Adipocyte (in vitro differentiated cells): ENCODE results near the gene GPR50.

Source experiments
- DNase-seq: peaks from one replicate; pipeline ENCODE4 v3.0.0-alpha.2; 2015; ENCODE audit warnings: low read depth
- H3K27me3 ChIP-seq: replicated peaks from 2 replicates; pipeline ENCODE4 v1.7.0; 2013; ENCODE audit warnings: mild to moderate bottlenecking, low read length, moderate library complexity; ENCODE audit not compliant: control insufficient read depth, insufficient read depth
- H3K36me3 ChIP-seq: 2 replicates; pipeline ENCODE4 v1.7.0; 2013; ENCODE audit warnings: low read length, mild to moderate bottlenecking, moderate library complexity; ENCODE audit not compliant: control insufficient read depth, insufficient read depth, severe bottlenecking
- H3K4me1 ChIP-seq: 2 replicates; pipeline ENCODE4 v1.7.0; 2013; ENCODE audit warnings: mild to moderate bottlenecking, low read length, moderate library complexity; ENCODE audit not compliant: control insufficient read depth, insufficient read depth
- H3K4me3 ChIP-seq: 2 replicates; pipeline ENCODE4 v1.7.0; 2013; ENCODE audit warnings: mild to moderate bottlenecking, low read length, moderate library complexity
- H3K9ac ChIP-seq: 2 replicates; pipeline ENCODE4 v1.7.0; 2013; ENCODE audit warnings: mild to moderate bottlenecking, low read length, moderate library complexity
- H3K9me3 ChIP-seq: 2 replicates; pipeline ENCODE4 v1.7.0; 2013; ENCODE audit warnings: mild to moderate bottlenecking, low read length, moderate library complexity; ENCODE audit not compliant: control insufficient read depth

Gene GPR50

GRCh38 chrX:151176231-151176750, at the start of gene GPR50:
TSS of gene GPR50 (plus strand) at chrX:151176584. CDS start at chrX:151176722, 138 bp downstream.
- no peaks in the 10 kb centered on the region for H3K4me1 ChIP-seq
- no peaks in the 10 kb centered on the region for H3K36me3 ChIP-seq
- H3K27me3 ChIP-seq: peaks cover 12% of the 10 kb centered on the region
- peaks cover 5% of the 10 kb centered on the region for H3K9me3 ChIP-seq
- DNase-seq: no peak
- no peak within 1 kb of the TSS for H3K4me3 ChIP-seq
- H3K9ac ChIP-seq: no peak within 1 kb of the TSS

GRCh38 chrX:151132531-151132930, 43.9 kb upstream of the GPR50 start:
- Histone ChIP-seq H3K36me3 (no peaks in the 10 kb centered on the region), H3K4me3 (no peak overlapping the region), H3K9me3 (peaks cover 3% of the 10 kb centered on the region), H3K9ac (no peak overlapping the region), H3K4me1 (no peaks in the 10 kb centered on the region), H3K27me3 (peaks cover 3% of the 10 kb centered on the region)
- DNase-seq: no peak

- Histone ChIP-seq H3K27me3 (peaks cover 34% of the 10 kb centered on the region), H3K4me1 (no peaks in the 10 kb centered on the region), H3K9ac (no peak overlapping the region), H3K9me3 (peaks cover 5% of the 10 kb centered on the region), H3K4me3 (no peak overlapping the region), H3K36me3 (no peaks in the 10 kb centered on the region)
- DNase-seq: peak; percentile 74
These were observed 24.6 kb upstream of the GPR50 start for GRCh38 chrX:151151665-151152267.

- Histone ChIP-seq H3K27me3 (peaks cover 23% of the 10 kb centered on the region), H3K4me3 (no peak overlapping the region), H3K4me1 (no peaks in the 10 kb centered on the region), H3K9ac (no peak overlapping the region), H3K9me3 (peaks cover 9% of the 10 kb centered on the region), H3K36me3 (no peaks in the 10 kb centered on the region)
- peak; percentile 69 for DNase-seq
These were observed 23.3 kb upstream of the GPR50 start for GRCh38 chrX:151153086-151153485.

GRCh38 chrX:151153667-151154066, 22.7 kb upstream of the GPR50 start:
- H3K9me3 ChIP-seq: peaks cover 14% of the 10 kb centered on the region
- peaks cover 22% of the 10 kb centered on the region for H3K27me3 ChIP-seq
- no peaks in the 10 kb centered on the region for H3K4me1 ChIP-seq
- no peak overlapping the region for H3K9ac ChIP-seq
- no peak for DNase-seq
- H3K36me3 ChIP-seq: no peaks in the 10 kb centered on the region
- no peak overlapping the region for H3K4me3 ChIP-seq

GRCh38 chrX:151155234-151155633, 21.1 kb upstream of the GPR50 start:
- Histone ChIP-seq H3K9me3 (peaks cover 11% of the 10 kb centered on the region), H3K4me1 (no peaks in the 10 kb centered on the region), H3K4me3 (no peak overlapping the region), H3K36me3 (no peaks in the 10 kb centered on the region), H3K27me3 (peaks cover 17% of the 10 kb centered on the region), H3K9ac (no peak overlapping the region)
- DNase-seq: no peak

GRCh38 chrX:151161690-151162089, 14.7 kb upstream of the GPR50 start:
- Histone ChIP-seq H3K9ac (no peak overlapping the region), H3K4me1 (no peaks in the 10 kb centered on the region), H3K27me3 (peaks cover 15% of the 10 kb centered on the region), H3K4me3 (no peak overlapping the region), H3K9me3 (peaks cover 21% of the 10 kb centered on the region), H3K36me3 (no peaks in the 10 kb centered on the region)
- DNase-seq: no peak

- Histone ChIP-seq H3K36me3 (no peaks in the 10 kb centered on the region), H3K27me3 (peaks cover 25% of the 10 kb centered on the region), H3K4me3 (no peak overlapping the region), H3K4me1 (no peaks in the 10 kb centered on the region), H3K9ac (no peak overlapping the region), H3K9me3 (peaks cover 11% of the 10 kb centered on the region)
- DNase-seq: no peak
These were observed 8.5 kb upstream of the GPR50 start for GRCh38 chrX:151167791-151168345.

GRCh38 chrX:151169783-151170182, 6.6 kb upstream of the GPR50 start:
- Histone ChIP-seq H3K9me3 (peaks cover 11% of the 10 kb centered on the region), H3K36me3 (no peaks in the 10 kb centered on the region), H3K4me1 (no peaks in the 10 kb centered on the region), H3K27me3 (peaks cover 27% of the 10 kb centered on the region), H3K9ac (no peak overlapping the region), H3K4me3 (no peak overlapping the region)
- DNase-seq: no peak

- peaks cover 5% of the 10 kb centered on the region for H3K9me3 ChIP-seq
- no peaks in the 10 kb centered on the region for H3K36me3 ChIP-seq
- DNase-seq: no peak
- H3K9ac ChIP-seq: no peak overlapping the region
- H3K4me1 ChIP-seq: no peaks in the 10 kb centered on the region
- no peak overlapping the region for H3K4me3 ChIP-seq
- peaks cover 21% of the 10 kb centered on the region for H3K27me3 ChIP-seq
These were observed 1.7 kb upstream of the GPR50 start for GRCh38 chrX:151174581-151175282.

- Histone ChIP-seq H3K4me3 (no peak overlapping the region), H3K9ac (no peak overlapping the region), H3K36me3 (no peaks in the 10 kb centered on the region), H3K27me3 (peaks cover 17% of the 10 kb centered on the region), H3K4me1 (no peaks in the 10 kb centered on the region), H3K9me3 (peaks cover 5% of the 10 kb centered on the region)
- DNase-seq: no peak
These were observed 911 bp upstream of the GPR50 start for GRCh38 chrX:151175283-151176062.
